ENCODE results near the gene DNAJC2.

The DNAJC2 gene

GRCh38 chr7:103338864-103339263 is 5.7 kb downstream of the DNAJC2 start:
- no peaks in the 10 kb centered on the region for H3K9me3 Mint-ChIP-seq
- H3K36me3 Mint-ChIP-seq (ENCODE audit: low read depth) = peaks cover 64% of the 10 kb centered on the region
- TF ChIP-seq, protein P1, sequence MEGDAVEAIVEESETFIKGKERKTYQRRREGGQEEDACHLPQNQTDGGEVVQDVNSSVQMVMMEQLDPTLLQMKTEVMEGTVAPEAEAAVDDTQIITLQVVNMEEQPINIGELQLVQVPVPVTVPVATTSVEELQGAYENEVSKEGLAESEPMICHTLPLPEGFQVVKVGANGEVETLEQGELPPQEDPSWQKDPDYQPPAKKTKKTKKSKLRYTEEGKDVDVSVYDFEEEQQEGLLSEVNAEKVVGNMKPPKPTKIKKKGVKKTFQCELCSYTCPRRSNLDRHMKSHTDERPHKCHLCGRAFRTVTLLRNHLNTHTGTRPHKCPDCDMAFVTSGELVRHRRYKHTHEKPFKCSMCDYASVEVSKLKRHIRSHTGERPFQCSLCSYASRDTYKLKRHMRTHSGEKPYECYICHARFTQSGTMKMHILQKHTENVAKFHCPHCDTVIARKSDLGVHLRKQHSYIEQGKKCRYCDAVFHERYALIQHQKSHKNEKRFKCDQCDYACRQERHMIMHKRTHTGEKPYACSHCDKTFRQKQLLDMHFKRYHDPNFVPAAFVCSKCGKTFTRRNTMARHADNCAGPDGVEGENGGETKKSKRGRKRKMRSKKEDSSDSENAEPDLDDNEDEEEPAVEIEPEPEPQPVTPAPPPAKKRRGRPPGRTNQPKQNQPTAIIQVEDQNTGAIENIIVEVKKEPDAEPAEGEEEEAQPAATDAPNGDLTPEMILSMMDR (IDR thresholded peaks at IDR 0.05) = no peak
- peaks cover 3% of the 10 kb centered on the region for H3K4me1 Mint-ChIP-seq
- H3K27ac Mint-ChIP-seq = no peak overlapping the region
- H3K4me3 Mint-ChIP-seq = no peak overlapping the region
- H3K27me3 Mint-ChIP-seq (ENCODE audit: low read depth, poor library complexity) = no peaks in the 10 kb centered on the region
- DNase-seq = no peak

DNA sequence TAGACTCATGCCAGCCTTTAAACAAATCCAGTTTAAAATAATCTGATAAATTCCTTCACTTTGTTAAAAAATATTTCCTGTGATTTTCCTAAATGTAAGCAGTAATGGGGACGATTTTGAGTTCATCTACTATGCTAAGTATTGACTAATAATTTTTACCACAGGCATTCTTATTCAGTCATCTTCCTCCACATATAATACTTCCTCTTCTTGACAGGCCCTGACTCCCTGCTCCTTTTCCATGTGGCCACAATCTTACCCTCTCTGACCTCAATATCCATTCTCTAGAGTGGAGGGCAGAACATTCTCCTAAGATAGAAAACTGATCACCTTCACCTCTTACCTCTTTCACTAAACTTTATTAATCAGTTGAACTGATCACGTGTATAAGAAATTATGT is 7.8 kb downstream of the DNAJC2 start:
- TF ChIP-seq, protein P1 (IDR thresholded peaks at IDR 0.05) = no peak
- DNase-seq = no peak
- H3K27me3 Mint-ChIP-seq (ENCODE audit: low read depth, poor library complexity) = no peaks in the 10 kb centered on the region
- H3K9me3 Mint-ChIP-seq = no peaks in the 10 kb centered on the region
- no peak overlapping the region for H3K4me3 Mint-ChIP-seq
- H3K36me3 Mint-ChIP-seq (ENCODE audit: low read depth) = peaks cover 76% of the 10 kb centered on the region
- peaks cover under 1% of the 10 kb centered on the region for H3K4me1 Mint-ChIP-seq
- H3K27ac Mint-ChIP-seq = no peak overlapping the region

DNA sequence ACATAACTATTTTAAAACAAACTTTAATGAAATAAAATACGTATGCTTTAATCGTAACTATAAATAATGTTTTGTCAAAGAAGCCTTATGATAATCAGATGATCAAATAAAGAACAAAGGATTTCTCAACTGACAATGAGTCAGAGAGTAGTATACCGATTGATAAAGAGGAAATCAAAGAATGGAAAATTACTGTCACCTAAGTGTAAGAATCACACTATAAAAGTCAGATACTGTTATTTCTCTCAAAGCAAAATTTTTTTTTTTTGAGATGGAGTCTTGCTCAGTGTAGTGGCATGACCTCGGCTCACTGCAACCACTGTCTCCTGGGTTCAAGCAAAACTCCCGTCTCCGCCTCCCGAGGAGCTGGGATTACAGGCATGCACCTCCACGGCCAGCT is 18.8 kb downstream of the DNAJC2 start:
- no peak for DNase-seq
- Mint-ChIP-seq H3K27me3 (ENCODE audit: low read depth, poor library complexity) (no peaks in the 10 kb centered on the region), H3K27ac (no peak overlapping the region), H3K4me3 (no peak overlapping the region), H3K9me3 (no peaks in the 10 kb centered on the region), H3K4me1 (no peaks in the 10 kb centered on the region), H3K36me3 (ENCODE audit: low read depth) (peaks cover 39% of the 10 kb centered on the region)
- TF ChIP-seq, protein P1 (IDR thresholded peaks at IDR 0.05) = no peak

DNA sequence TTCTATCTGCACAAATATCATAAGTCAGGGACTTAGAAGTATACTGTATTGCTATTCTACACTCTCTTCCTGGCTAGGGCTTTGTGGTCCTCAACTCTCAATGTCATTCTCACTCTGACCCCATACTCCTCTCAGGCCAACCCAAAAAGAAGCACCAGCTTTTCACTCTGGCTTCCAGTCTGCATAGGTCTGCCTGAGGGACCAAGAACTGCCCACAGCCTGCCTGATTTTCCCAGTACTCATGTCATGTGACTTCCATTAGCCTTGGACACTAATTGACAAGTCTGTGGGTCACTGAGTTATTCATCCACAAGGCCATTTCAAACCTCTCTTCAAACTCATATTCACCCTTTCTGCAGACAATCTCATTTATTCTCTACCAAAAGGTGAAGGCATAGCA is 27.6 kb downstream of the DNAJC2 start:
- no peaks in the 10 kb centered on the region for H3K27me3 Mint-ChIP-seq (ENCODE audit: low read depth, poor library complexity)
- H3K36me3 Mint-ChIP-seq (ENCODE audit: low read depth) = peaks cover 66% of the 10 kb centered on the region

DNA sequence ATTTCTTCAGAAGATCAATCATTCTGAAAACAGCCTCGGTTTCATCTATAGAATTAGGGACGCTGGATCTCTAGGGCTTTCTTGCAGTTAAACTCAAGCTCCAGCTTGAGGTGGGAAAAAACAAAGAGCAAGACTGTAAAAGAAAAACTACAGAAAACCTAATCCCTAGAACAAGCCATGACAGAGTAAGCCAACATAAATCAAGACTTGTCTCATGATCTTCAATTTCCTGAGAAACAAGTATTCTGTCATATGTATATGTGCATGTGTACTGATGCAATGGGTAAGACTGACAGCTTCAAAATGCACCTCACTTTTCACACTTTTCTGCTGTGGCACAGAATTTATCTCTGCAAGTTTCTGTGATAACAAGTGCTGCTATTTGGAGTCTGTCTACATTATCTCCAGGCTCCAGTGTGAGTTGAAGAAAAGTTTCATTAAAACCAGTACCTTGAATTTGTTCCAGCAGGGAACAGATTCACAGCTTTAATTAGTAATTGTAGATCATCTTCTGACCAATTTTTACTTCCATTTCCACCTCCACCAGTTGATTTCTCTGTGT is 28.1 kb downstream of the DNAJC2 start:
- H3K27me3 Mint-ChIP-seq (ENCODE audit: low read depth, poor library complexity) = no peaks in the 10 kb centered on the region
- TF ChIP-seq, protein P1 (IDR thresholded peaks at IDR 0.05) = no peak
- no peaks in the 10 kb centered on the region for H3K9me3 Mint-ChIP-seq
- H3K4me1 Mint-ChIP-seq = no peaks in the 10 kb centered on the region
- peak overlapping the region; percentile 47 for H3K27ac Mint-ChIP-seq
- DNase-seq = no peak
- no peak overlapping the region for H3K4me3 Mint-ChIP-seq
- peaks cover 67% of the 10 kb centered on the region for H3K36me3 Mint-ChIP-seq (ENCODE audit: low read depth)

More for the DNA sequence above, 27.6 kb downstream of the DNAJC2 start:
- Mint-ChIP-seq H3K27ac (peak overlapping the region; percentile 47), H3K4me1 (no peaks in the 10 kb centered on the region), H3K9me3 (no peaks in the 10 kb centered on the region), H3K4me3 (no peak overlapping the region)
- DNase-seq = no peak
- TF ChIP-seq, protein P1 (IDR thresholded peaks at IDR 0.05) = no peak

DNA sequence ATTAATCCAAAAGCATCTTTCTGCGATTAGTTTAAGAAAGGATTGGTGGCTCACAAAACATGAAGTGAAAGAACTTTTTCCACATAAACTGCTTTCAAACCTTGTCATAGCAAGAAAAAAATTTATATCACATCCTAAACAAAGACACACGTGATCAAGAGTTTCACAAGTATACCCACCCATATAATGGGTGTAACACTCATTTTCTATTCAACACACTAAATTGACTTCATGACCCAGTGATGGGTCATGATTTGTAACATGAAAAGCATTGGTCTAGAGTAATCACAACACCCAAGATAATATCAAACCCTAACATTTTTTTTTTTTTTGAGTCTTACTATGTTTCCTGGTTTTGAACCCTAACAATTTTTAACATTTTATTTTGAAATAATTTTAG is 29.7 kb downstream of the DNAJC2 start:
- Mint-ChIP-seq H3K9me3 (no peaks in the 10 kb centered on the region), H3K27ac (no peak overlapping the region), H3K27me3 (ENCODE audit: low read depth, poor library complexity) (no peaks in the 10 kb centered on the region), H3K4me1 (no peaks in the 10 kb centered on the region), H3K36me3 (ENCODE audit: low read depth) (peaks cover 73% of the 10 kb centered on the region), H3K4me3 (no peak overlapping the region)
- TF ChIP-seq, protein P1 (IDR thresholded peaks at IDR 0.05) = no peak
- DNase-seq = no peak

Data from nephron progenitor cell (in vitro differentiated cells).